ENCODE data around the gene CST3. TPM values are rescaled to one million over a fixed set of nuclear protein-coding genes. Genes with fewer than 3 reads are reported as not detected.

Gene CST3
- total RNA-seq, 1 donor from 2014 or later: 1,106 TPM

DNA sequence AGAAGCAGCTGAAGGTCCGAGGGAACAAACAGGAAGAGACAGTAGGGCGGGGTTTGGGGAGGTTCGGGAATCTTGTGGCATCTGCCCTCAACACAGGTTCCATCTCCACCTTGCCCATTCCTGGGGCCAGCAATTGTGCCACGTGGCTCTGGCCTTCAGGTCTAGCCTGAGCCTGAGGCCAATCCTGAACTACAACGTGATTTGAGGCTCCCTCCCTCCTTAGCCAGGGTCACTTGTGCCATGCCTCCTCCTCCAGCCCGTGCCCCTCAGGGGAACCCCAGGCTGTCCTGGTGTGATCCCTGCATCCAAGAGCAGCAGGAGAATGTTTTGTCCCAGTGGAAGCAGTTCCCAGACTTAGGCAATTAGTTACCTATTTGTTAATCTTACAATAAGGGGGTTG lies 35.1 kb downstream of the CST3 start:
- no peak for DNase-seq (ENCODE audit: extremely low spot score in 2 of 2)
- H3K9me3 ChIP-seq: no peaks in the 10 kb centered on the region
- intact Hi-C loops (cut with DNase I): no loop called here
- TF ChIP-seq POLR2AphosphoS5 (IDR thresholded peaks at IDR 0.05; ENCODE audit: insufficient read depth in 1 of 2, low read depth in 1 of 2): no peak
- TF ChIP-seq POLR2A (IDR thresholded peaks at IDR 0.05): no peak
- TF ChIP-seq, protein P1, sequence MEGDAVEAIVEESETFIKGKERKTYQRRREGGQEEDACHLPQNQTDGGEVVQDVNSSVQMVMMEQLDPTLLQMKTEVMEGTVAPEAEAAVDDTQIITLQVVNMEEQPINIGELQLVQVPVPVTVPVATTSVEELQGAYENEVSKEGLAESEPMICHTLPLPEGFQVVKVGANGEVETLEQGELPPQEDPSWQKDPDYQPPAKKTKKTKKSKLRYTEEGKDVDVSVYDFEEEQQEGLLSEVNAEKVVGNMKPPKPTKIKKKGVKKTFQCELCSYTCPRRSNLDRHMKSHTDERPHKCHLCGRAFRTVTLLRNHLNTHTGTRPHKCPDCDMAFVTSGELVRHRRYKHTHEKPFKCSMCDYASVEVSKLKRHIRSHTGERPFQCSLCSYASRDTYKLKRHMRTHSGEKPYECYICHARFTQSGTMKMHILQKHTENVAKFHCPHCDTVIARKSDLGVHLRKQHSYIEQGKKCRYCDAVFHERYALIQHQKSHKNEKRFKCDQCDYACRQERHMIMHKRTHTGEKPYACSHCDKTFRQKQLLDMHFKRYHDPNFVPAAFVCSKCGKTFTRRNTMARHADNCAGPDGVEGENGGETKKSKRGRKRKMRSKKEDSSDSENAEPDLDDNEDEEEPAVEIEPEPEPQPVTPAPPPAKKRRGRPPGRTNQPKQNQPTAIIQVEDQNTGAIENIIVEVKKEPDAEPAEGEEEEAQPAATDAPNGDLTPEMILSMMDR (IDR thresholded peaks at IDR 0.05): no peak
- H3K4me1 ChIP-seq: no peaks in the 10 kb centered on the region
- H3K36me3 ChIP-seq: no peaks in the 10 kb centered on the region
- no peak overlapping the region for H3K4me3 ChIP-seq
- H3K27ac ChIP-seq: no peak overlapping the region
- H3K27me3 ChIP-seq: no peaks in the 10 kb centered on the region

DNA sequence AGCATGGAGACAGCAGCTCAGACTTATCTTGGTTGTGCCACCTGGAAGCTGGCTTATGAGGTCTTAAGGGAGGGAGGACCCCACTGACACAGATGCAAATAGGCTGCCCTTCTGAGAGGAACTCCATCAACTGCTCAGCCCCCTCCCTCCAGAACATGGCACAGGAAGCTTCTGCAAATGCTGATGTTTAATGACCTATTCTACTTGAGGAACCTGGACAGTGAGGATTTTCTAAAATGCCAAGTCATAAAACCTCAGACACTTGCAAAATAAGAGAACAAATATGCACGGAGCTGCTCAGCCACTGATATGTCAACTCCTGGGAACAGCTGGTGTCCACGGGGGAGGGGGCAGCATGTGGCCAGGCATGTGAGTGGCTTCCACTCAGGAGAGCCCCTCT lies 35.5 kb downstream of the CST3 start:
- intact Hi-C loops (cut with DNase I): no loop called here
- H3K27ac ChIP-seq: no peak overlapping the region
- H3K36me3 ChIP-seq: no peaks in the 10 kb centered on the region
- TF ChIP-seq, protein P1 (IDR thresholded peaks at IDR 0.05): no peak
- TF ChIP-seq POLR2AphosphoS5 (IDR thresholded peaks at IDR 0.05; ENCODE audit: insufficient read depth in 1 of 2, low read depth in 1 of 2) (no peak), POLR2A (IDR thresholded peaks at IDR 0.05) (no peak)
- H3K27me3 ChIP-seq: no peaks in the 10 kb centered on the region
- DNase-seq (ENCODE audit: extremely low spot score in 2 of 2): no peak
- H3K9me3 ChIP-seq: no peaks in the 10 kb centered on the region
- no peak overlapping the region for H3K4me3 ChIP-seq
- H3K4me1 ChIP-seq: no peaks in the 10 kb centered on the region

DNA sequence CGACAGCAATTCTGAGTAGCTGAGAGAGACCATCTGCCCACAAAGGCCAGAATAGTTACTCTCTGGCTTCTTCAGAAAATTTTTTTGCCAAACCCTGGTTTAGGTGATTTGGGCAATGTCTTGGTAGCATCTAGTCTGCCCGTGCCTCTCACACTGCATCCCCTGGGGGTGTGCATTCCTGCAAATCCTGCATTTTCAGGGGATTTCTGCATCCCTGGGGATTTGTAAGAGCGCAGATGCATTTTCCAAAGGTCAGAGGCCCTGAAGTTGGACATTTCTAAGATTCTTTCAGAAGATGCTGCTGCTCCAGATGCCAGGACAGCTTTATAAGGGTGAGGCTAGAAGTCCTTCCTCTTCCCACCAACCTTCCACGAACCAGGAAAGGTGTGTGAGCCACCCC lies 36.0 kb downstream of the CST3 start:
- Histone ChIP-seq H3K36me3 (no peaks in the 10 kb centered on the region), H3K4me1 (no peaks in the 10 kb centered on the region), H3K27me3 (no peaks in the 10 kb centered on the region), H3K27ac (no peak overlapping the region), H3K9me3 (no peaks in the 10 kb centered on the region), H3K4me3 (no peak overlapping the region)
- DNase-seq (ENCODE audit: extremely low spot score in 2 of 2): no peak
- intact Hi-C loops (cut with DNase I): no loop called here
- TF ChIP-seq POLR2AphosphoS5 (IDR thresholded peaks at IDR 0.05; ENCODE audit: insufficient read depth in 1 of 2, low read depth in 1 of 2) (no peak), POLR2A (IDR thresholded peaks at IDR 0.05) (no peak)
- TF ChIP-seq, protein P1 (IDR thresholded peaks at IDR 0.05): no peak

DNA sequence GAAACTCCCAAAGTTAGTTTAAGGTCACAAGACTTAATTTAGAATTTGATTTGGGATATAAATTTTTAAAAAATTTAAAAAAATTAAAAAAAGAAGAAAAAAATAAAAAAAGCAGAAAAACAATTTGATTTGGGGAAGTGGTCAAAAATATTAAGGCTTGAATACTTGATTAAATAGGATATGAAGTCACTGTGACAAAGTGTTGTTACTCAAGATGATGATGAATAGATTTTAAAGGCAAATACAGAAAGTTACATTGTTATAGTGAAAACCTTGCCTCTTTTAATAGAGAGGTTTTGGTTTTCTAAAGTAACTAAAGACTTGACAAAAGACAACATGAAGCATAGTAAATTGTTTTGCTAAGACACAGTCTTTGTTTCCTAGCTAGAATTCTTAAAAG lies 39.3 kb downstream of the CST3 start:
- TF ChIP-seq POLR2AphosphoS5 (IDR thresholded peaks at IDR 0.05; ENCODE audit: insufficient read depth in 1 of 2, low read depth in 1 of 2) (no peak), POLR2A (IDR thresholded peaks at IDR 0.05) (no peak)
- TF ChIP-seq, protein P1 (IDR thresholded peaks at IDR 0.05): no peak
- no peak for DNase-seq (ENCODE audit: extremely low spot score in 2 of 2)
- intact Hi-C loops (cut with DNase I): no loop called here
- Histone ChIP-seq H3K36me3 (no peaks in the 10 kb centered on the region), H3K4me1 (no peaks in the 10 kb centered on the region), H3K9me3 (no peaks in the 10 kb centered on the region), H3K4me3 (no peak overlapping the region), H3K27me3 (no peaks in the 10 kb centered on the region), H3K27ac (no peak overlapping the region)

DNA sequence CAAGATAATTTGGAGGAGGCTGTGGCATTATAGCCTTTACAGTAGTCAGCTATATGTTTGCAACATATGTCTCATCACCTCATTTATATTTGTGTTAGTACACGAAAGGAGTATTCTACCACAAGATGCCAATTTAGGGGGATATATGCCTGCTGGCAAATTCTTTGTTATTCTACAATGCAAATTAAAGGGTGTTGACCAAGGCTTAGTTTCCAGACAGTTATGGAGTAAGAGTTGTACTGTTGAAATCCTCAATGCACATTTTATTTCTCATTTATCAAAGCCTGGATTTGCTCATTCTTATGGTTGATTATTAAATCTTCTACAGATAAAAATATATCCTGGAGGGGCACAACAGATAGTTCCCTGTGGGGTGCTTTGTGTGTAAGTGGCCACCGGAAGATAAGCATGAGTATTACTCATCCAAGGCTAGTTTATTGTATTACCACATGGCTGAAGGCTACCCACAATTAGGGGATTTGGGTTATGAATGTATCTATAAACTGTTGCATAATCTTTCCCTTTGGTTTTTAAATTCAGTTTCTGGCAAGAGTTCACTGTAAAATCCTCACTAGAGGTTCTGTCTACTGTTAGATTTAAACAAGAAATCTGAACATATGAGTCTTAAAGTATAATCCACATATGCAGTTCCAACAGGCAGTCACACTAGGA lies 41.0 kb downstream of the CST3 start:
- intact Hi-C loops (cut with DNase I): no loop called here
- H3K4me3 ChIP-seq: no peak overlapping the region
- H3K9me3 ChIP-seq: no peaks in the 10 kb centered on the region
- TF ChIP-seq POLR2A (IDR thresholded peaks at IDR 0.05) (no peak), POLR2AphosphoS5 (IDR thresholded peaks at IDR 0.05; ENCODE audit: insufficient read depth in 1 of 2, low read depth in 1 of 2) (no peak)
- H3K36me3 ChIP-seq: no peaks in the 10 kb centered on the region
- H3K4me1 ChIP-seq: no peaks in the 10 kb centered on the region
- DNase-seq (ENCODE audit: extremely low spot score in 2 of 2): no peak
- no peaks in the 10 kb centered on the region for H3K27me3 ChIP-seq
- H3K27ac ChIP-seq: no peak overlapping the region

Data from vagina (tissue), 2 donors.